Retina (tissue), 1 donor: ENCODE results near the gene HSP90B1.

Experiments
- DNase-seq: peaks from one replicate; pipeline ENCODE4 v3.0.0-alpha.2; 2016

Gene HSP90B1

DNA sequence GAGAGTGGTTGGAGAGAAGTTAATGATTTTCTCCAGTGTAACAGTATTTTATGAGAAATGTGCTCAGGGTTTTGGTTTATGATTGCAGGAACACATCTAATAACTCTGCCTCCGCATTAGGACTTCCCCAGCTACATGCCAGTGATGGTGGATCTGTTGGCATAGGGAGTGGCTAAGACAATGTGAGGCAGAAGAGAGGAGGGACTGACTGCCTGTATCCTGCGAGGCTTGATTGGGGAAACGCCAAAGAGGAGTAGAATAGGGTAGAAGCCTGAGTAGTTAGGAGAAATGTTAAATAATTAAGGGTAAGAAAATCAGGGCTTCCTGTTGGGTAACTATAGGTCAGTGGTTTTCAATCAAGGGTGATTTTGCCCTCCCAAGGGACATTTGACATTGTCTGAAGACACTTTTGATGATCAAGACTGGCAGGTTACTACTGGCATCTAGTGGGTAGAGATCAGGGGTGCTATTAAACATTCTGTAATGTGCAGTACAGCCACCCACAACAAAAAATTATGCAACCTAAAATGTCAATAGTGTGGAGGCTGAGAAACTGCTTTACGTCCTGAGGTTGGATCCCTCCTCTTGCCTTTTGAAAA, 48.3 kb downstream of the HSP90B1 start:
- DNase-seq: no peak

DNA sequence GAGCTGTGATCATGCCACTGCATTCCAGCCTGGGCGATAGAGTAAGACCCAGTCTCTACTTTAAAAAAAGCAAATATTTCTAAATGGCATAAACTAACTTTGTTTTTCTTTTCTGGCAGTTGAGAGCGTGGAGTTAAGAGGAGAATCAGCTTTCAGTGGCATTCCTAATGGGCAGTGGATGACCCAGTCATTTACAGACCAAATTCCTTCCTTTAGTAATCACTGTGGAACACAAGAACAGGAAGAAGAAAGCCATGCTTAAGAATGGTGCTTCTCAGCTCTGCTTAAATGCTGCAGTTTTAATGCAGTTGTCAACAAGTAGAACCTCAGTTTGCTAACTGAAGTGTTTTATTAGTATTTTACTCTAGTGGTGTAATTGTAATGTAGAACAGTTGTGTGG, 56.6 kb downstream of the HSP90B1 start:
- no peak for DNase-seq

DNA sequence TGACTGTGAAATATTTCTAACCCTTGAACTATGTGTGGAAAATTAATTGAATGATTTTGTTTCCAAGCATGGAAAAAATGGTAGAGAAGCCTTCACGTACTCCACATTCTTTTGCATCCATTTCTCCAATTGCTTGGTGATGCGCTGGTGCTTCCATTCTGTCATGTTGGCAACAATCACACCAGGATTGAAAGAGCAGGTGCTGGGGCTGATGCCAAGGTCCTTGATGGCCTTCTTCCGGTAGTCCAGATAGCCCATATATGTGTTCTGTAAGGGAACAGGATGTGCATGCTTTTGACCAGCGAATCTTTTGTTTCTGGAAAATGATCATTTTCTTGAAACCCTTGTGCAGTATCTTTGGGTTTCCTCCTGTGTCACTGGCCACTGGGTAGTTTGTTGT, 64.0 kb downstream of the HSP90B1 start:
- DNase-seq: no peak

DNA sequence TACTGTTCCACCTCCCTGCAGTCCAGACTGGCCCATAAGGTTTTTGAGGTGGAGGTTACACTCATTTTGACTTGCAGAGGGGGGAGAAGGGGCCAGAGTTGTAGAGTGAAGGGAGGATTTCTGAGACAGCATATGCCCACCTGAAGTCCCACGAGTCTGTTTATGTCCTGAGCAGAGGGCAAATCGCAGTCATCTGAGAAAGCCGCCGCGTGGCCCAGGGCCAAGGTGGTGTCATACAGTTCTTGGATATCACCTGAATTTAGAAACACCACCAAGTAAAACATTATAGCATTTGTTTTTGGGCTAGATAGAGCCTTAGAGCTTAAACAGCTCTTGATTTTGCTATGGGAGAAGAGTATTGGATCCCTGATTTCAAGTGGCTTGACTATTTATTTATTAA, 66.4 kb downstream of the HSP90B1 start:
- no peak for DNase-seq

DNA sequence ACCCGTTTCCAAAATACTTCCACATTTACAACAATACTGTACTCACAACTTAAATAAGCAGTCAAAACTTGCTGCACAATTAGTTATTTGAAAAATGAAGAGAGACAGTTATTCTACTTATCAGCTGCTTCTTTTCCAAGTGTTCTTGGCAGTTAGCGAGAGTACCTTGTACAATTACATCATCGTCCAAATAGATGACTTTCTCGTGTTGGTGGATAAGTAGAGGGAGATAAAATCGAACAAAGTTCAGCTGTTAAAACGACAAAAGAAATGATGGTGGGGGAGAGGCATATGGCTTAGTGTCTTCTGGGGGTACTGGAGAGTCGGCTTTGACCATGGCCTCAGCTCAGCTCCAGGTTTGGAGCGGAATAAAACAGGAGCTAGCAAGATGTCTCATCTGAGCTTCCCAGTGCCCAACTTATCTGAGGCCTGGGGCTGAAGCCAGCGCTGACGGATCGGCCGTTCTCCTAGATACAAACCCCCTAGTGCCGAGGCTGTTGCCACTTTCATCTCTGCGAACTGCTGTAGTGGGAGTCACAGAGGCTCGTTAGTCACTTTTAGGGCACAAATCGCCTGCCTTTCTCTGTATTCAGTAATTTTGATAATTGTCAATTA, 67.2 kb downstream of the HSP90B1 start:
- peak; percentile 18 for DNase-seq
